Measurements from ENCODE around the gene DSTN.

DNA sequence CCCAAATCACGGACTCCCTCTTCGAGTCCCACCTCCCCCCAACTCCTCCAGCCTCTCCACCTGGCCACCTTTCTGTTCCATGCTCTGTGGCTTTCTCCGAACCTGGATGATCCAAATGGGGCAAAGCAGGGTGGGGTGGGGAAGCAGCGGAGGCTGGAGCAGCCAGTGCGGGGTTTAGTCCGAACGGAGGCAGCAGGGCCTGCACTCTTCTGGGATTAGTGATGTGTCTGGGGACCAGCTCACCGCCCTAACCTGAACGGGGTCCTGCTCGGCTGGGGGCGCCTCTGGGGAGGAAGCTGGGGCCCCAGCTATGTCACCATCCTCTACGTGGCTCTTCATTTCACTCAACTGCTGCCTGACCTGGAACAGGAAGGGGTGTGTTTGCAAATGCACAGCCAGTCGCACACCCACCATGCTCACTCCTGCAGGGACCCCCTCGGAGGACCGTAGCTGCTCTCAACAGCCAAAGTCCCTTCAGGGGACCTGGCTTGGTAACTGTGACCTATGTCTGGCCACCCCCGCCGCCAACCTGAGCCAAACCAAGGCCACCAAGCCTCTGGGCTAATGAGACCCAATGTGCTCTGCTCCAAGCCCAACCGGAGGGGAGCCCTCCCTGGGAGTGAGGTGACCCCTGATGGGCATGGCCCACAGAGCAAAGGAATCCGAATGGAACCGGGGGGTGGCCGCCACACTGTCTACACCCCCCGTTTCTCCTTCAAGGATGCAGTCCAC, 46.8 kb downstream of the DSTN start:
- TF ChIP-seq POLR2A (IDR thresholded peaks at IDR 0.05; ENCODE audit: low read length) (no peak), GATA1 (IDR thresholded peaks at IDR 0.05; ENCODE audit: low read depth, low read length) (no peak)

Measured in erythroblast (primary cell).